Heart left ventricle (tissue), 16 donors: ENCODE measurements around the gene SULF2. TPM values are rescaled to one million over a fixed set of nuclear protein-coding genes. Genes with fewer than 3 reads are reported as not detected.
A peak's percentile ranks its signal among the peaks of the same experiment; 100 is the strongest.

Experiments
- ATAC-seq, 4 donors: fragments of 200-7000 bp; cut with Tn5 transposase; one replicate each; pipeline ENCODE4 v1.9.1; 2020 to 2022; ENCODE audit warnings: moderate library complexity in 4 of 4, mild to moderate bottlenecking in 3 of 4, moderate number of reproducible peaks in 1 of 4
- DNase-seq, 5 donors: peaks; one replicate each; pipeline ENCODE4 v3.0.0-alpha.2; 2020
- H3K27ac ChIP-seq, 12 donors: fragments of 200-600 bp; sonication (generic) in 4 of 12; one replicate each; pipeline versions ENCODE4 v1.5.0 to v1.8.0; 2016 to 2022; ENCODE audit warnings: mild to moderate bottlenecking in 2 of 12
- H3K27me3 ChIP-seq, 9 donors: fragments of 200-600 bp; sonication (generic) in 2 of 9; one replicate each; pipeline versions ENCODE4 v1.5.1 to v1.8.0; 2016 to 2022; ENCODE audit warnings: mild to moderate bottlenecking in 3 of 9
- H3K36me3 ChIP-seq, 9 donors: fragments of 200-600 bp; sonication (generic) in 2 of 9; one replicate each; pipeline versions ENCODE4 v1.5.0 to v1.8.0; 2018 to 2022; ENCODE audit warnings: mild to moderate bottlenecking in 2 of 9
- H3K4me1 ChIP-seq, 12 donors: fragments of 200-600 bp; sonication (generic) in 4 of 12; one replicate each; pipeline versions ENCODE4 v1.5.0 to v1.8.0; 2016 to 2022; ENCODE audit warnings: mild to moderate bottlenecking in 3 of 12
- H3K4me3 ChIP-seq, 12 donors: fragments of 200-600 bp; sonication (generic) in 4 of 12; one replicate each; pipeline versions ENCODE4 v1.5.0 to v1.8.0; 2017 to 2022; ENCODE audit warnings: mild to moderate bottlenecking in 9 of 12, moderate library complexity in 4 of 12
- H3K9me3 ChIP-seq, 12 donors: fragments of 200-600 bp; sonication (generic) in 4 of 12; one replicate each; pipeline versions ENCODE4 v1.5.0 to v1.8.0; 2016 to 2022; ENCODE audit warnings: mild to moderate bottlenecking in 1 of 12
- POLR2A ChIP-seq, 2 donors: fragments of 450-650 bp; IDR thresholded peaks; one replicate each; pipeline ENCODE4 v1.6.1; 2017; ENCODE audit warnings: antibody characterized with exemption in 2 of 2, mild to moderate bottlenecking in 2 of 2, moderate library complexity in 2 of 2
- WGBS, 4 donors: extraction: QIAGEN DNeasy Blood & Tissue Kit in 2 of 4; methylation state at CpG; one replicate each; pipeline versions ENCODE4 v1.1.5 to v1.1.7; 2013 to 2018; 5-methylcytosine and 5-hydroxymethylcytosine counted together
- intact Hi-C, 10 donors: fragments of 100-400 bp; cut with DNase I; formaldehyde crosslinking; loops; one replicate each; pipeline versions ENCODE4 v1.11.1 to v1.14.2; 2022
- polyA plus RNA-seq, 2 donors: library from polyadenylated mRNA; stranded (reverse); fragments of 200-250 nt; gene quantifications; one replicate each; pipeline ENCODE4 v1.2.3, GENCODE V29; 2013
- total RNA-seq, 9 donors: library from RNA; depleted of rRNA in 2 of 9; stranded (reverse); fragments of >200 nt in 2 of 9; fragmentation: NEBNext Ultra II Directional in 3 of 9; extraction: Animal tissue kit (Norgen Biotek cat#: 25700) in 3 of 9; gene quantifications; one replicate each; pipeline versions ENCODE4 v1.1.0 to v1.2.4, GENCODE V29; 2016 to 2023
- TF ChIP-seq, protein P1 (sequence below), 12 donors: fragments of 200-600 bp; sonication (generic) in 4 of 12; IDR thresholded peaks; one replicate each; pipeline versions ENCODE4 v1.5.0 to v1.8.0; 2018 to 2022; ENCODE audit warnings: antibody characterized with exemption in 12 of 12, mild to moderate bottlenecking in 5 of 12
- donor health status: ischemic (EF 13 %, LVEDD 7.1; RV severe dilation, severe dysfunction).
- donor health status: healthy with polysubstance abuse.
- donor health status: DM: no; HTN: yes; CAD: no.
- donor health status: DM: no; HTN: no; CAD: no.
- donor health status: ischemic (EF 25% LVEDD 6.9; RV normal size, moderate dysfunction).
- donor health status: ischemic (EF 25% LVEDD 5.7; RV mildly dilated, moderate dysfunction).
- donor health status: healthy.
- donor health status: DM: yes; HTN: yes; CAD: no.
- donor health status: ischemic (EF 35%, LVEDD 5.7; RV mildly dilated, moderate dysfunction).
- donor health status: nonischemic (EF 11% LVEDD 7.7; RV severe dilation, severe dysfunction).
- donor health status: DM: yes; HTN: yes; CAD: no.
- donor health status: PGD.
- donor health status: ischemic (EF 29% LVEDD 5.4; RV normal size, mild dysfunction).
- donor health status: nonischemic (EF 23%, LVEDD 6.1; RV moderate dilation, normal function).

Gene SULF2
- total and polyA plus RNA-seq, 11 donors = 16.7 to 51.5 (median 28.5) TPM

- Histone ChIP-seq H3K4me3 (no peak overlapping the region), H3K4me1 (peaks cover 0 to 20% (median 4%) of the 10 kb centered on the region in 12 donors), H3K27ac (peak overlapping the region in 3 of 12 donors; percentile 9 to 70 (median 48)), H3K9me3 (no peaks in the 10 kb centered on the region), H3K36me3 (no peaks in the 10 kb centered on the region), H3K27me3 (peaks cover 0 to 7% (median 0%) of the 10 kb centered on the region in 9 donors)
- 60 to 71% (median 65%) methylated on average over 9 of the region's 9 CpGs for WGBS, 4 donors
- peak; percentile 42 to 83 (median 75) for DNase-seq
- TF ChIP-seq, protein P1, sequence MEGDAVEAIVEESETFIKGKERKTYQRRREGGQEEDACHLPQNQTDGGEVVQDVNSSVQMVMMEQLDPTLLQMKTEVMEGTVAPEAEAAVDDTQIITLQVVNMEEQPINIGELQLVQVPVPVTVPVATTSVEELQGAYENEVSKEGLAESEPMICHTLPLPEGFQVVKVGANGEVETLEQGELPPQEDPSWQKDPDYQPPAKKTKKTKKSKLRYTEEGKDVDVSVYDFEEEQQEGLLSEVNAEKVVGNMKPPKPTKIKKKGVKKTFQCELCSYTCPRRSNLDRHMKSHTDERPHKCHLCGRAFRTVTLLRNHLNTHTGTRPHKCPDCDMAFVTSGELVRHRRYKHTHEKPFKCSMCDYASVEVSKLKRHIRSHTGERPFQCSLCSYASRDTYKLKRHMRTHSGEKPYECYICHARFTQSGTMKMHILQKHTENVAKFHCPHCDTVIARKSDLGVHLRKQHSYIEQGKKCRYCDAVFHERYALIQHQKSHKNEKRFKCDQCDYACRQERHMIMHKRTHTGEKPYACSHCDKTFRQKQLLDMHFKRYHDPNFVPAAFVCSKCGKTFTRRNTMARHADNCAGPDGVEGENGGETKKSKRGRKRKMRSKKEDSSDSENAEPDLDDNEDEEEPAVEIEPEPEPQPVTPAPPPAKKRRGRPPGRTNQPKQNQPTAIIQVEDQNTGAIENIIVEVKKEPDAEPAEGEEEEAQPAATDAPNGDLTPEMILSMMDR (IDR thresholded peaks at IDR 0.05) = no peak
- no peak for TF ChIP-seq POLR2A (IDR thresholded peaks at IDR 0.05)
- intact Hi-C loops = loop anchor here in 2 of 10 donors (10.0 kb wide), 2 partner anchors 163 to 183 kb away; no protein-coding TSS in a partner anchor
- peak; percentile 70 to 91 (median 86) for ATAC-seq
Observed at GRCh38 chr20:47792021-47792618, 6.8 kb upstream of the SULF2 start.

GRCh38 chr20:47791084-47791599 lies 5.9 kb upstream of the SULF2 start:
- Histone ChIP-seq H3K27me3 (peaks cover 0 to 13% (median 0%) of the 10 kb centered on the region in 9 donors), H3K36me3 (no peaks in the 10 kb centered on the region), H3K9me3 (no peaks in the 10 kb centered on the region), H3K4me3 (no peak overlapping the region), H3K27ac (peak overlapping the region in 1 of 12 donors; percentile 70), H3K4me1 (peaks cover 0 to 23% (median 5%) of the 10 kb centered on the region in 12 donors)
- no peak for TF ChIP-seq POLR2A (IDR thresholded peaks at IDR 0.05)
- TF ChIP-seq, protein P1 (IDR thresholded peaks at IDR 0.05) = no peak
- intact Hi-C loops = loop anchor here in 2 of 10 donors (2.0 to 10.0 kb wide), 3 partner anchors 108 to 184 kb away; no protein-coding TSS in a partner anchor
- no peak for DNase-seq
- no peak for ATAC-seq
- WGBS, 4 donors = 91 to 98% (median 96%) methylated on average over 2 of the region's 2 CpGs

- Histone ChIP-seq H3K27ac (no peak overlapping the region), H3K9me3 (no peaks in the 10 kb centered on the region), H3K36me3 (no peaks in the 10 kb centered on the region), H3K27me3 (peaks cover 0 to 13% (median 0%) of the 10 kb centered on the region in 9 donors), H3K4me3 (no peak overlapping the region), H3K4me1 (peaks cover 0 to 23% (median 7%) of the 10 kb centered on the region in 12 donors)
- ATAC-seq = no peak
- TF ChIP-seq POLR2A (IDR thresholded peaks at IDR 0.05) = no peak
- TF ChIP-seq, protein P1 (IDR thresholded peaks at IDR 0.05) = no peak
- peak in 1 of 5 donors; percentile 3 for DNase-seq
- WGBS, 4 donors = 81 to 90% (median 83%) methylated on average over 5 of the region's 5 CpGs
- intact Hi-C loops = loop anchor here in 2 of 10 donors (2.0 to 10.0 kb wide), 3 partner anchors 108 to 184 kb away; no protein-coding TSS in a partner anchor
Observed at GRCh38 chr20:47790580-47790965, 5.3 kb upstream of the SULF2 start.
